HG03521 (cell line): Measurements from ENCODE around the gene IGF1R.

ENCODE experiments used
- ATAC-seq: cut with Tn5 transposase; IDR thresholded peaks from one replicate; pipeline ENCODE4 v1.9.1; 2021; ENCODE audit warnings: mild to moderate bottlenecking, moderate library complexity; ENCODE audit not compliant: unreplicated experiment

Gene IGF1R

DNA sequence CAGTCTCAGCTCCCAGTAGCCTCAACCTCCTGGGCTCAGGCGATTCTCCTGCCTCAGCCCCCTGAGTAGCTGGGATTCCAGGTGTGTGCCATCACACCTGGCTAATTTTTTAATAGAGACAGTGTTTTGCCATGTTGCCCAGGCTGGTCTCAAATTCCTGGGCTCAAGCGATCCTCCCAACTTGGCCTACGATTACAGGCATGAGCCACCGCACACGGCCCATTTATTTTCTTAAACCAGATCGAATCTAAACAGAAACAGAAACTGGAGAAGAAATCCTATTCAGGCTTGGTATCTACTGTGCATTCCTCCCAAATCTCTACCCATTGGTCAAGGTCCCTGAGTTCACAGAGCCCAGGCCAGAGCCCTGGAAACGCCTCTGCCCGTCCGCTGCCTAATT is 285.1 kb downstream of the IGF1R start:
- no peak for ATAC-seq

DNA sequence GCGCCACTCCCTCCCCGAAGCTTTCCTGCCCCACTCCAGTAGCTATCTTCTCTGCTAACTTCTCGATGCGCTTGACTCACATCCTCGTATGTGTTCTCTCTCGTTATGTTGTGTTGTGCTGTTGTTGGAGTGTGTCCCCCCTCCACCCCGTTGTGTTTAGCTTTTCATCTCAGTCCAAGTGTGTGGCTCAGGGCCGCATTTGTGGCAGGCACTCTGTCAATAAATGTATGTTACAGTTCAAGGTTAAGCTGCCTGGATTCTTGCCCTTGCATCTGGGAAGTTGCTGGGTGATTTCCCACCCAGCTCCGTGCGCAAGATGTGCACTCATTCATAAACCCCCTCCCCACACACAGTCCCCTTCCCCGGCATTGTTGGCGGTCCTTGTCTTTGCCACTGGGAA is 287.4 kb downstream of the IGF1R start:
- no peak for ATAC-seq

DNA sequence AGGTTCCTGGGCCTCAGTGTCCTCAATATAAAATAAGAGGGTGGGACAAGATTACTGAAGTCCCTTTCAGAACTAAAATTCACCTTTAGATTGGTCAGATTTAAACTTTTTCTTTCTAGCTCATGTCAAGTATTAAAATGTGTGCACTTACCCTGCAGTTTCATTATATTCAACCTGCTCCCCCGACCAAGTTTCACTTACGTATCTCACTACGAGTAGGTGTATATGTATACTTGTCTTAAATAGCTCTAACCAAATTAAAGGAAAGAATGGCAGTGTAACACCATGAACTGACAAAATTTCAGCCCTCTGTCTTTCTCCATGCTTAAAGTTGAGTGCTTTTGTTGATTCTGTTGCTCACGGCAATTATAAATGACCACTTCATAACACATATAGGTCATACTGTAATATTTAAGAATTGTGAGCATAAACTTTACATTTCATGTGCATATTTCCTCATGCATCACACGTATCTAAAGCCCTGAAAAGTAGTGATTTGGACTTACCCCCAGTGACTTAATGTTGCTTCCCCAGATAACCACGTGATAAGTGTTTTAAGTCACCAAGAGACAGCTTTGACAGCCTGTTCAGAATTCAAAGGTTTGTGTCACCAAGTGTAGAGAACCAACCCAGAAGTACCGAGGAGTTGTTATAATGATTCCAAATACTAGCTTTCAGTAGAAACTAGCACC is 289.2 kb downstream of the IGF1R start:
- peak; percentile 83 for ATAC-seq

DNA sequence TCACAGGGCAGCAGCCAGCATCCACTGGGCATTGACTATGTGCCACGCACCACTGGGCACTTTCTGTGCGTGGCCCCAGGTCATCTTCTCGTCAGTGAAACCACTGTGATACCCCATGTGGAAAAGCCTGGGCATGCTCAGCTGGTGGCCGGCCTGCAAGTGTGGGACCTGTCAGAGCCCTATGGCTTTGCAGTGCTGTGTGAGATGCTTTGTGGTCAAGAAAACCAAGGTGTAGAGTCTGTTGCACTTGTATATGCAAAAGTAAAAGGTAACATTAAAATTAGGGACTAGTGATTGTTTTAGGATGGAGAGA is 289.7 kb downstream of the IGF1R start:
- ATAC-seq = peak; percentile 43

DNA sequence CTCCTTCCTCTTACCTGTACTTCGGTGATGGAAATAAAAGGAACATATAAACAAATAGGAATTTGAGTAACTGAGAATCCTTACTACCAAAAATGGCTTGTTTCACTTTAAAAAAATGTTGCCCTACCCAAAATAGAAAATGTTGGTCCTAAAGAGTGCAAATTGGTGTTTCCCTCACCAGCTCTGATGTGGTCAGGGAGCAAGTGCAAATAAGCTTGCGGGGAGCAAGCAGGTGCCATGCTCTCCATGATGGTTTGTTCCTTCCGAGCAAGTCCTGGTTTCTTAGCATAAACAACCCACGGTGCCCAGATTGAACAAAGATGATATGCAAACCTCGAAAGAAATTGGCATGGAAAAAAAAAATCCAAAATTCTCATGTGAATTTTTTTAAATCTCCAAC is 290.5 kb downstream of the IGF1R start:
- ATAC-seq = no peak

DNA sequence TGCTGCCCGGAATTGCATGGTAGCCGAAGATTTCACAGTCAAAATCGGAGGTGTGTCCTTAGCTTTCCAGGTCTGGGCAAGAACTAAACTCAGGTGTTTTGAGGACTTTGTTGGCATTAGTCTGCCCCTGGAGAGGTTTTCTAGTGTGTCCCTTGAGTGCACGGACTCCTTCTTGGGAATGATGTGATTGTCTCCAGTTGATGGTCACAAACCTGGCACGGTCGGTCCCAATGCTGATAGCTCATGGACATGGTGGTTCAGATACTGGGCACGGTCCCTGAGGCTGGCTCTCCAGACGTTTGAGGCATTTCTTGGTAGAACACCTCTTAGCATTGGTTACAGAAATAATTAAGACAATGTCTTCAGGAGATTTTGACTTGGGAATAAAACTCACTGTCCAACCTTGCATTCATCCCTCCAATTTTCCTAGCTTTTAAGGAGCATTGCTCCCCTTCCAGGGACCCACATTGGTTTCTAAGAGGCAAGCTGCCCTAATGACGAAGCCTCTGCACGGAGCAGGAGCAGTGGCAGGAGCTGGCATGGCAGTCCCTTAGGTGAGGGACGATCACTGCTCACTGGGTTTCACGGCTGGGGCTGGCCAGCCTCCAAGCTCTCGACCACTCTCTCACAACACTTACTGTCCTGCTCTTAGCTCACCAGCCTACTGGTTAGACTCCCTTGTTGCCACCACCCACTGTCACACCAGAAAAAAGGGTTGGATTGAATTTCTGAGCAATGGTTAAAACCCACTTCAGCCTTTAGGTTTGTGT is 291.2 kb downstream of the IGF1R start:
- ATAC-seq = no peak

DNA sequence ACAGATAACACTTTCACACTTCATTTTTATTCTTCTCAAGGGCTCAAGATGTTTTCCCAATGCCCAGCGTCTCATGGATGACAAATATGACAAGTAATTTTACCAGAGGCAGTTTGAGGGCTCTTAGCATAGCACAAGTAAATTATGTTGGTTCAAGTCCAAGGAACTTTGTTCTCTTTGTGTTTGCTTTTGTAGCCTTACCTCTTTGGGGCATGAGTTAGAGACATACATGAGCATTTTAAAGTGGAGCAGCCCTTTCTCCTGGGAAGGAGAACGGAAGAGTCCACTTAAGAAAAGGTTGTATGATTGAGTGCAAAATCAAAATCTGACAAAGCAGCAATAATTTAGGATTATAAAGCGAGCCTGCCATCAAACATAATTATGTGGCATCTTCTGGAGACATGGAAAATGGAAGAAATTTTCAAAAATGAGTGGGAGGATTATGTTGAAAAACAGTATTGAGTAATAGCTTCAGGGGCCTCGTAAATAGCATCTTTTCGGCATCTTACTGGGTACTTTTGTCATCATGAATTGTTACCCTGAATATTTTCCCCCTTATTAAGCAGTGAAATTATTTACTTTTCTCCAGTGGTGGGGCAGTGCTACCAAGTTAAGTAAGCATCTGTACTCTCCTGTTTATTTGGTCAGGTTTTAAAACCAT is 293.4 kb downstream of the IGF1R start:
- ATAC-seq = no peak

DNA sequence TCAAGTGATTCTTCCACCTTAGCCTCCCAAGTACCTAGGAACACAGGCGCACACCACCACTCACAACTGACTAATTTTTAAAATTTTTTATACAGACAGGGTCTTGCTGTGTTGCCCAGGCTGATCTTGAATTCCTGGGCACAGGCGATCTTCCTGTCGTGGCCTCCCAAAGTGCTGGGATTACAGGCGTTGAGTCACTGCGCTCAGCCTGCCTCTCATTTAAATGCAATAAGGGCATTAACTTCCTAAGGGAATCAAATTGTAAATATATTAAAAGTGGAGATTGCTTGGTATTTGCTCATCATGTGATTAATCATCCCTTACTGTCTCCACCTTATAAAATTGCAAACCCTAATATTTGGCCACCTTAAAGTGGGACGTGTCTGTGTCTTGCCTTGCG is 294.1 kb downstream of the IGF1R start:
- ATAC-seq = no peak

DNA sequence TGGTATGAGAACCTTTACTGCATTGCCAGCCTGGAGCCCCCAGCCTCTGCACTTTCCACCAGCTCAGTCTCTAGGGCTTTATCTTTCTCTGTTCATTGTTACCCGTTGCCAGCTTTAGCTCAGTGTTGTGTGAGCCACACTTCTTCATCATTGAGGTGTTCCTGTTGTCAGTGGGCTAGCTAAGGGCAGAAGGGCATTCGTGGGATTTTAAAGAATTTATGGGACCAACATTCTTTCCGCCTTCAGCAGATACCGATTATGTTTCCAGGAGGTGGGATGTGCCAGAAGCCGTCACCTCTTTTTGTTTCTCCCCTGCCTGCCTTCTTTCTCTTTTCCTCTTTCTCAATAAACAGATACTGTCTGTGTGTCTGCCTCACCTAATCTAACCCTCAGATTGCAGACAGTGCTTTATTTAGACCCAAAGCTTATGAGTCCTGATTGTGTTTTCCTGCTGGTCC is 294.7 kb downstream of the IGF1R start:
- ATAC-seq = no peak

DNA sequence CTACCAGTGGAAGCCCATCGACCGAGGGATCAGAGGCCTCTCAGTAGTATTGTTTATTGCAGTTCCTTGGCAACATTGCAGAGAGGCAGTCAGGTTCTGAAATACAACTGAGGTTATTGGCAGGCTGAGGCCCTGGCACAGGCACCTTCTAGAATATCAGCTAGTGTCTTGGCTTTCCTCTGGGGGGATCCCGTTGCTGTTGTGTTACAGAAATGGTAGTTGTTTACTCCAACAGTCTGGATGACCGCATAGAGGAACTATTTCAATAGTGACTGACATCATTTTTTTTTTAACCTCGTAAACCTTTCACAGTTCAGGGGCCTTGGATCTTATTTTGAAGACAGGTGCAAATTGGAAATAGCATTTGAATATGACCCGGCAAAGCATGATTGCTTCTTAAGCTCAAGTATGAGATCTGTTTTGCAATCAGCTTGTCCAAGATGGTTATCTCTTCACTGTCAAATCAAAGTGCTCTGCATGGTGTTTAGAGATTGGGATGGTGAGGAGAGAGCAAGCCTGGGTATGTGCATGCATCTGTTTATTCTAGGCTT is 295.3 kb downstream of the IGF1R start:
- no peak for ATAC-seq

DNA sequence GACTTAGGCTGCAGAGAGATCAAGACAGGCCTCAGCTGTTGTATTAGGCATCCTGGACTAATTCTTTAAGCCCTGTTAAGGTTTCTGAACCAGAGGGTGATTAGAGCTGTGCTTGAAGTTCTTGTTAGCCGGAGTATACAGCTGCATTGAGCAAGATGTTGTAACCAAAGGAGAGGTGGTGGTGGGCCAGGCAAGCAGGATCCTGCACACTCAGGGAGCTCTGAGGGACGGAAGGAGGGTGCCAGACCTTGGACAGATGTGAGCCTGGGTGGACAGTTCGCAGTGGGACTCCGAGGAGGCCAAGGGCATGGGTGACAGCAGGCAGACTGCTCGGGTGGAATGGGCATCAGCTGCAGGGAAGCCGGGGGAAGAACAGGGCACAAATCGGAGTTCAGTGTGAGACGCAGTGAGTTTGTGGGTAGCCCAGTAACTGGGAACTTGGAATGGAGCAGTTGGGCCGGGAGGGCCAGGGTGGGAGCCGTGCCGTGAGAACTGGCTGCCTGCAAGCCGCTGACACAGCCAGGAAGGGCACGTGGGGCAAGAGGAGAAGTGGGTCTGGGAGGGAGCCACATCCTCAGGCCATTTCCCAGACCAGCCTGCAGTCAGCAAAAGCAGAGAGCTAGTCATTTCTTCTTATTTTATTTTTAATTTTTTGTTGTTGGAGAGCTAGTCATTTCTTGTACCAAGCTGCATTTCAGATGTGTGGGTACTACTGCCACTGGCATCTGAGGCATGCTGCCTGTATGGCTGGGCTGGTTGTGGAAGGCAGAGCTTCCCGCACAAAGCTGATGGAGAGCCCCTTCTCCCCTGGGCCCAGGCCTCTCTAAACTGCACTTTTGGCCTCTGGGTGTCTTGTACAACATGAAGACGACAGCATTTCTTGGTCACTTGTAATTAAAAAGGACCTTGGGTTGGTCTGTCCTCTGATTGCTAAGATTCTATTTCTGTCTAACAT is 298.2 kb downstream of the IGF1R start:
- no peak for ATAC-seq

DNA sequence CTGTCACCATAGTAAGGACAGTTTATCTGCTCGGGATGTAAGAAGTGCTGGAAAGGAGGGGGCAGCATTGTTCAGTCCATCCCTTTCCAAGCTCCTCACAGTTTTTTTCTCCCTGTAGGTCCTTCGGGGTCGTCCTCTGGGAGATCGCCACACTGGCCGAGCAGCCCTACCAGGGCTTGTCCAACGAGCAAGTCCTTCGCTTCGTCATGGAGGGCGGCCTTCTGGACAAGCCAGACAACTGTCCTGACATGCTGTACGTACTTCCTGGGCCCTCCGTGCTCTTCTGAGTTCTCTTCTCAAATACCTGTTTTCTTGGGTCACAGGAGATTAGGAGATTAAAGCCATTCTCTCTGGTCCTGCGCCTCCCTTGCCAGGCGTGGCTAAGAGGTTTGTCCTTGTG is 300.1 kb downstream of the IGF1R start:
- ATAC-seq = no peak

DNA sequence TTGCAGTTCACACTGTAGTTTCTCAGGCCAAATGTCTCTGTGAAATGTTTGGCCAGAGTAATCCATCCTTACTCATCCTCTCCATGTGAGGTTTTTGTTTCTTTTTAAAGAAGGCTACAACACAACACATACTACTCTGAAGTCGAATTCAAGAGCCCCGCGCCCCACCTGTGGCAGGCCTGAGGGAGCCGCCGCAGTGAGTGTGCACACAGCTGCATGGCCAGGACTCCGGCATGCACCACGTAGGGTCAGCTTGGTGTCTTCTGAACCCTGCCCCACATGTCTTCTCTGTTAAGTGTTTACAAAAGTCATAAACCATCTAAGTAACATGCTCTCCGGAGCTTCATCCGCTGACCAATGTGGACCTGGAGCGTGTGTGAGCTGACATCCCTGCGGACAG is 300.6 kb downstream of the IGF1R start:
- no peak for ATAC-seq

DNA sequence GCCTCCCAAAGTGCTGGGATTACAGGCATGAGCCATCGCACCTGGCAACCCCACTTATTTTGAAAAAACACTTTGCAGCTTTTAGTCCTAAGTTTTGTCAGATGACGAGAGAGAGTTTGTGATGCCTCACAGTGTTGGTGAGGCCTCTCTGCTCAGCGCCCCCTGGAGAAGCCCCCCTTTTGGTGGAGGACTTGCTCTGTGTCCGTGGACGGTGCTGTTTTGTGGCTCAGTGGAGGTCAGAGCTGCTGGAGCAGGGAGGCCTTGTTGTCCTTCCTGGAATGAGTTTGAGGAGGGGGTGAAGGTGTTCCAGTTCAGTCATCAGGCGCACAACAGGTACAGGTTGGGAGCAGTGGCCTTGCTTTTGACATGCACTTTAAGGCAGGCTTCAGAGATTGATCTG is 301.3 kb downstream of the IGF1R start:
- no peak for ATAC-seq

DNA sequence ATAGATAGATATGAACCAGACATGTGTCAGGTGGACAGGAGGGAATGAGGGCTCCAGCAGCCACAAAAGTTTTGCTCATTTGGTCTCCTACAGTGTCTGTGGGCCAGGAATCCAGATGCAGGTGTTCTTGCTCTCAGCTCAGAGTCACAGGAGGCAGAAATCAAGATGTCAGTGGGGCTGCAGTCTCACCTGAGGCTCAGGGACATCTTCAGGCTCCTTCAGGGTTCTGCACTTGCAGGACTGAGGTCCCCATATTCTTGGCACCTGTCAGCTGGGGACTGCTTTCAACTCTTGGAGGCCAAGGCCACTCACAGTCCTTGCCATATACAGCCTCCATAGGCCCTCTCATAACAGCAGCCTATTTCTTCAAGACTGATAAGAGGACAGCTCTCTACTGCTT is 301.9 kb downstream of the IGF1R start:
- no peak for ATAC-seq

DNA sequence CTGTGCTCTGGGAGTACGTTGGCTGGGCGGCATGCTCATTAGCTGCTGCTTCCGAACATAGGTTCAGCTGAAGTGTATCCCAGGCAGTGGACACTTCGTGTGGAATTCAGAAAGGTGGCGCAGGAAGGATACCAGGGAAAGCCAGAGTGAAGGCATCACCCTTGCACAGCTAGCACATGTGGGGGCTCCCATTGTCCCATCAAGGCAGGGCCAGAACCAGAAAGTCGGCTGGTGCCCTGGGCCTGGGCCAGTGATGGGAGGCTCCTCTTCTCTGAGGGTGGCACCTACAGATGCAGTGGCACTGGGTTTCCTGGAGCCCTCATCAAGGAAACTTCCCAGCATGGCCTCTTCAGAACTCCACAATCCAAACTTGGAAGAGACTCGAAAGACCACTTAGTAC is 302.7 kb downstream of the IGF1R start:
- no peak for ATAC-seq

DNA sequence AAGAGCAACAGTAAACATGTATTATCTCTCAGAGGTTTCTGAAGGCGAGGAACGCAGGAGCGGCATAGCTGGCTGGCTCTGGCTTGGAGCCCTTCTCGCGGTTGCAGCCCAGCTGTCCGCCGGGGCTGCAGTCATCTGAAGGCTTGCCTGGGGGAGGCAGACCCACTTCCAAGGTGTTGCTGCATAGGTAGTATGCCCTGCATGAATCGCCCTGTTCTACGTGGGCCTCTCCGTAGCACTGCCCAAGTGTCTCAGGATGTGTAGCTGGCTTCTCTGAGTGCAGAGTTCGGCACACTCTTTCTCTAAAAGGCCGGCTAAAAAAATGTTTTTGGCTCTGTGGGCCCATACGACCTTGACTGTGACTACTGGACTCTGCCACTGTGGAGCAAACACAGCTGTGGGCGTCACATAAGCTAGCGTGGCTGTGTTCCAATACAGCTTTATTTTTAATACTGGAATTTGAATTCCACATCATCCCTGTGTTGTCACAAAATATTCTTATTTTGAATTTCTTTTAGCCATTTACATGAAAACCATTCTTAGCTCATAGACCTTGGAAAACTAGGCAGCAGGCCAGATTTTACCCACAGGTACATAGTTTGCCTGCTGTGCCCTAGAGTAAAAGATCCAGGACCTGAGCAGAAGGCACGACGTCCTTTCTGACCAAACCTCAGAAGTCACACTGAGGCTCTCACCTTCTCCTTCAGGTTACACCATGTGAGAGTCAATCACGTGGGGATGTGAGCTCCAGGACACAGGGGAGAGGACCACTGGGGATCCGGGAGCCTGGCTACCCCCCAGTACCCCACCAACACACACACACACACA is 303.4 kb downstream of the IGF1R start:
- no peak for ATAC-seq

DNA sequence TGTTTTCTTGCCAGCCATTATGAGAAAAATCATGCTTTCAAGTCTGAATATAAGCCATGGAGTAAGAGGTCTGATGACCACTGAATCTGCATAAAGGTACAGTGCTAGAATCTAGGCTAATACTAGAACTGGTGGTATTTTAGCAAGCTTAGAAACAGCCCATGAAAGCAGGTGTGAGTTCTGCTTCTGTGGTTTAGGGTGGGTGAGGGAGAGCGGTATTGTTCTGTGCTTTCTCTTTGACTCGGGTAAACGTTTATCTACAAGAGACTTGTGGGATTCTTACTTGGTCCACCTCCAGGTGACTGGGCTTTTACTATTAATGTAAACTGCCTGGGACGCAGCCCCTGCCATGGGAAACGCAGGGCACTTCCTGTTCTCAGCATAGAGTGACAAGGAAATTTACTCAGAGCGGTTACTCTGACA is 304.1 kb downstream of the IGF1R start:
- peak; percentile 97 for ATAC-seq

DNA sequence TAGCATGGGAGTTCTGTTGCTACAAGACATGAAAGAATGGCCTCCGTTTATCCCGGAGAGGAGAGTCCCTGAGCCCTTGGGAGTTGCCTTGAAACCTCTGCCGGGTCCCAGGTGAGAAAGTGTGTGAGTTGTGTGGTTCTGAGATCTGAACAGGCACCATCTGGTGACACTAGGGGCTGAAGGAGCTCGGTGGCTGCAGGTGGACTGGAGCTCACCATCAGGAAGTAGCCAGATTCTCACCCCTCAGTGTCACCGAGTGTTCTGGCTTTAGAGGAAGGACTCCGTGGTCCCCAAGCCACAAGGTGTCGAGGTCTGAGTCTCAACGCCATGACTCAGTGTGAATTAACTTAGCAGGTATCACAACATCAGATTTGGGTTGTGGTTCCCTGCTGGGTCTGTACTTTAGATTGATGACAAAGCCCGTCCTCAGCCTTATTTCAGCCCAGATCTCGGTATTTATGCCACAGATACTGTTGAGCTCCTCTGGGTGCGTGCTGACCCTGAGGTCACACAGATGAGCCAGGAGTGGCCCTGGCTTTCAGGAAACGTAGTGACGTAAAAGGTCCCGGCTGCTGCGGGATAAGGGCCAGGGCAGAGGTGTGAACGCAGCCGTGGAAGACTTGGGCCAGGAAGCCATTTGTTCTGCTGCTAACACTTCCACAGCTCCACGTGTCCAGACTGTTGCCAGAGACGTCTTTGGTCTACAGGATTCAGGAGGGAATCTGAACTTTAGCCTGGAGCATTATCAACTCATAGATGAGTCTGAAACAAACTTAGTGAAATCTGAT is 304.9 kb downstream of the IGF1R start:
- ATAC-seq = no peak
